Stimulated activated CD4-positive, alpha-beta T cell treated with anti-CD3 and anti-CD28 coated beads, Interleukin-4, amount 100 ng/mL, for 1 hour (primary cell): Measurements from ENCODE around the gene COG2.
"Not testable (repeated sequence)": the region's sequence is repeated elsewhere in the genome, so short reads cannot be mapped to it uniquely, and the experiment has no call there.

Experiments
- DNase-seq: peaks from one replicate; pipeline ENCODE4 v3.0.0-alpha.2; 2020

COG2 gene

GRCh38 chr1:230629511-230629910 is 12.8 kb upstream of the COG2 start:
- DNase-seq, result no peak

GRCh38 chr1:230631477-230631876 is 10.8 kb upstream of the COG2 start:
- no peak for DNase-seq

GRCh38 chr1:230632273-230632873 is 9.9 kb upstream of the COG2 start:
- no peak for DNase-seq

GRCh38 chr1:230633469-230633868 is 8.8 kb upstream of the COG2 start:
- DNase-seq, result no peak

GRCh38 chr1:230634384-230634783 is 7.9 kb upstream of the COG2 start:
- no peak for DNase-seq

- no peak for DNase-seq
These were observed 5.6 kb upstream of the COG2 start for GRCh38 chr1:230636575-230637148.

- no peak for DNase-seq
These were observed 2.5 kb upstream of the COG2 start for GRCh38 chr1:230639714-230640209.

GRCh38 chr1:230641346-230641745 is 935 bp upstream of the COG2 start:
- no peak for DNase-seq

GRCh38 chr1:230641900-230642262 is 400 bp upstream of the COG2 start:
- no peak for DNase-seq

- no peak for DNase-seq
These were observed 1.6 kb downstream of the COG2 start for GRCh38 chr1:230643908-230644307.

- no peak for DNase-seq
These were observed 4.5 kb downstream of the COG2 start for GRCh38 chr1:230646710-230647302.

- DNase-seq, result no peak
These were observed 5.0 kb downstream of the COG2 start for GRCh38 chr1:230647321-230647720.

- no peak for DNase-seq
These were observed 5.8 kb downstream of the COG2 start for GRCh38 chr1:230648114-230648513.

- DNase-seq, result no peak
These were observed 8.0 kb downstream of the COG2 start for GRCh38 chr1:230650300-230650699.

- DNase-seq, result no peak
These were observed 9.0 kb downstream of the COG2 start for GRCh38 chr1:230651235-230651634.

- not testable (repeated sequence) for DNase-seq
These were observed 14.4 kb downstream of the COG2 start for GRCh38 chr1:230656719-230657118.

GRCh38 chr1:230658103-230658502 is 15.8 kb downstream of the COG2 start:
- DNase-seq, result not testable (repeated sequence)

- DNase-seq, result no peak
These were observed 16.4 kb downstream of the COG2 start for GRCh38 chr1:230658691-230659090.

- DNase-seq, result no peak
These were observed 19.7 kb downstream of the COG2 start for GRCh38 chr1:230661976-230662375.

- no peak for DNase-seq
These were observed 25.9 kb downstream of the COG2 start for GRCh38 chr1:230668227-230668626.

- DNase-seq, result no peak
These were observed 27.3 kb downstream of the COG2 start for GRCh38 chr1:230669543-230669942.

GRCh38 chr1:230674581-230674980 is 32.3 kb downstream of the COG2 start:
- no peak for DNase-seq

GRCh38 chr1:230677200-230677599 is 34.9 kb downstream of the COG2 start:
- no peak for DNase-seq

GRCh38 chr1:230679192-230679591 is 36.9 kb downstream of the COG2 start:
- DNase-seq, result no peak

GRCh38 chr1:230679825-230680224 is 37.5 kb downstream of the COG2 start:
- no peak for DNase-seq
